ENCODE measurements around the gene RAB6B. TPM values are rescaled to one million over a fixed set of nuclear protein-coding genes. Genes with fewer than 3 reads are reported as not detected.

The RAB6B gene
- polyA plus RNA-seq, 1 experiment: 3.0 TPM

- ChIA-PET CTCF (interaction anchor here (0.7 to 2.5 kb wide), 6 partner anchors 10 to 1211 kb away, joined by 3 to 16 read pairs (median 3); no protein-coding TSS in a partner anchor), POLR2A (no interaction called here)
- Histone ChIP-seq H3K4me3 (ENCODE audit: low read depth, low read length) (no peak overlapping the region), H3K36me3 (ENCODE audit: control insufficient read depth, insufficient read depth, low read length) (no peaks in the 10 kb centered on the region), H3K27me3 (ENCODE audit: control insufficient read depth, insufficient read depth, low read length) (peaks cover 13% of the 10 kb centered on the region)
- peak; percentile 40 for TF ChIP-seq CTCF (IDR thresholded peaks at IDR 0.05; ENCODE audit: insufficient read depth, low read depth, low read length)
- peak; percentile 79 for DNase-seq (ENCODE audit: low read depth)
Observed at GRCh38 chr3:133937756-133938601, 42.3 kb upstream of the RAB6B start.

DNA sequence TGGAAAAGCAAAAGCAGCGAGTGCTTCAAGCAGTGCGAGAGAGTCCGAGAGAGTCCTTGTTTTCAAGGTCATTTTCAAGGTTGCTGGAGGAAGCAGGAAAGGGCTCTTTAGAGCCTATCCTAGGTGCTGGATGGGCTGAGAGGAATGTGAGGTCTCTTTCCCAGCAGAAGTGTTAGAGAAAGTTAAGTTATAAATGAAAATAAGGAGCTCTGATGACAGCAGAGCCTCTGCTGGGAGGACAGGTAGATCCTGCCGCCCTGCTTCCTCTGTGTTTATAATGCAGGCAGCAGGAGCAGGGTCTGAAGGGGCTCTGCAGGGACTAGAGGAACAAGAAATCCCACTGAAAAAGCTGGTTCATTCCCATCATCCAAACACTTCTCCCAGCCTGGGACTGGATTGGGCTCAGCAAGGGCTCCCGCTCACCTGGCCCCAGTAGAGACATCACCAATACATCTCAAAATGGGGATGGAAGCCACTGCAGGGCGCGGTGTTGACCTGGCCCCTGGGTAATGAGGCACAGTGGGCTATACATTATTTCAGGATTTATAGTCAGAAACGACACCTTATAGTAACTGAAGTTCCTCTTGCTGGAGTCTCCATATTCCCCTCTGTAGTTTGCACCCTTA is 41.5 kb upstream of the RAB6B start:
- H3K36me3 ChIP-seq (ENCODE audit: control insufficient read depth, insufficient read depth, low read length): no peaks in the 10 kb centered on the region
- H3K27me3 ChIP-seq (ENCODE audit: control insufficient read depth, insufficient read depth, low read length): peaks cover 11% of the 10 kb centered on the region
- no peak for TF ChIP-seq CTCF (IDR thresholded peaks at IDR 0.05; ENCODE audit: insufficient read depth, low read depth, low read length)
- ChIA-PET CTCF (interaction anchor here (0.5 to 2.5 kb wide), 7 partner anchors 9 to 1511 kb away, joined by 3 to 16 read pairs (median 3); no protein-coding TSS in a partner anchor), POLR2A (no interaction called here)
- no peak for DNase-seq (ENCODE audit: low read depth)
- H3K4me3 ChIP-seq (ENCODE audit: low read depth, low read length): no peak overlapping the region

GRCh38 chr3:133935843-133936769 is 40.4 kb upstream of the RAB6B start:
- H3K36me3 ChIP-seq (ENCODE audit: control insufficient read depth, insufficient read depth, low read length): no peaks in the 10 kb centered on the region
- H3K27me3 ChIP-seq (ENCODE audit: control insufficient read depth, insufficient read depth, low read length): peaks cover 11% of the 10 kb centered on the region
- TF ChIP-seq CTCF (IDR thresholded peaks at IDR 0.05; ENCODE audit: insufficient read depth, low read depth, low read length): no peak
- no peak for DNase-seq (ENCODE audit: low read depth)
- ChIA-PET CTCF (interaction anchor here (0.5 to 0.8 kb wide), 2 partner anchors 8 to 276 kb away, joined by 3 to 4 read pairs; no protein-coding TSS in a partner anchor), POLR2A (no interaction called here)
- no peak overlapping the region for H3K4me3 ChIP-seq (ENCODE audit: low read depth, low read length)

DNA sequence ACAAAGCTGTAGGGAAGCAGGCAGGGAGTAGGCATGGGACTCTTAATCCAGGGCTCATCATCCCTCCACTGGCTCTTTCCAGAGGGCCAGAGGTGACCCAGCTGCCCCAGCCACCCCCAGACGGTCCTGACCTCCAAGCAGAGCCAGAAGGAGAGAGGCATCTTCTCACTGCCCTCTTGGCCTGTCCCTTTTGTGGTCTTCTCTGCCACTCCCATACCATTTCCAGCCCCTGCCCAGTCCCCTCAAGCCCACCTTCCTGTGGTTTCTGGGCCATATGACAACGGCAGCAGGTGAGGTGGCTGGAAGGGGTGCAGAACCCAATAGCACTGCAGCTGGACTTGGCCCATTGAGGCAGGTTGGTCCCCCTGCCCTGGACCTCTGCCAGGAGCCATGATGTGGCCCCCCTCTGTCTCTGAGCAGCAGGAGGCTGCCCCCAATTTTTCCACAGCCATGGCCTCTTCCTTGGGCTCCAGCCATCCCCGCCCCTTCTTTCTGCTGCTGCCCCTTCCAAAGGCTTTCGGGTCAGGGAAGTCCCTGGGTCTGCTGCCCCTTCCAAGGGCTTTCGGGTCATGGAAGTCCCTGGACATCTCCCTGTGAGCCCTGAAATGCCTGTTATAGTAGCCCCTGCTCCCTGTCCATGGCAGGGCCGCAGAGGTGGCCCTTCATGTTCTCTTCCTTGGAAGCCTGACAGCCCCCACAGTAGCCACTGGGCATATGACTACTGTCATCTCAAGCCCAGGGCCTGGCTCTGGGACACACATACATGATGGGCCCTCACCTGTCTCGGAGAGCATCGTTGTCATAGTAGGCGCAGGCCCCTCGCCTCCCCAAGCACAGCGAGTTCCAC is 39.5 kb upstream of the RAB6B start:
- ChIA-PET POLR2A (no interaction called here), CTCF (interaction anchor here (0.8 to 1.3 kb wide), 2 partner anchors 272 to 277 kb away, joined by 3 to 7 read pairs; no protein-coding TSS in a partner anchor)
- no peak for TF ChIP-seq CTCF (IDR thresholded peaks at IDR 0.05; ENCODE audit: insufficient read depth, low read depth, low read length)
- DNase-seq (ENCODE audit: low read depth): no peak
- Histone ChIP-seq H3K4me3 (ENCODE audit: low read depth, low read length) (no peak overlapping the region), H3K36me3 (ENCODE audit: control insufficient read depth, insufficient read depth, low read length) (no peaks in the 10 kb centered on the region), H3K27me3 (ENCODE audit: control insufficient read depth, insufficient read depth, low read length) (peaks cover 8% of the 10 kb centered on the region; the same call in 1 of the 2 replicates)
